Measurements from ENCODE around the gene PDCD1LG2. TPM values are rescaled to one million over a fixed set of nuclear protein-coding genes. Genes with fewer than 3 reads are reported as not detected.
"Not testable (repeated sequence)": the region's sequence is repeated elsewhere in the genome, so short reads cannot be mapped to it uniquely, and the experiment has no call there.

The PDCD1LG2 gene
- total RNA-seq, 1 donor from 2014 or later: 1.4 TPM

DNA sequence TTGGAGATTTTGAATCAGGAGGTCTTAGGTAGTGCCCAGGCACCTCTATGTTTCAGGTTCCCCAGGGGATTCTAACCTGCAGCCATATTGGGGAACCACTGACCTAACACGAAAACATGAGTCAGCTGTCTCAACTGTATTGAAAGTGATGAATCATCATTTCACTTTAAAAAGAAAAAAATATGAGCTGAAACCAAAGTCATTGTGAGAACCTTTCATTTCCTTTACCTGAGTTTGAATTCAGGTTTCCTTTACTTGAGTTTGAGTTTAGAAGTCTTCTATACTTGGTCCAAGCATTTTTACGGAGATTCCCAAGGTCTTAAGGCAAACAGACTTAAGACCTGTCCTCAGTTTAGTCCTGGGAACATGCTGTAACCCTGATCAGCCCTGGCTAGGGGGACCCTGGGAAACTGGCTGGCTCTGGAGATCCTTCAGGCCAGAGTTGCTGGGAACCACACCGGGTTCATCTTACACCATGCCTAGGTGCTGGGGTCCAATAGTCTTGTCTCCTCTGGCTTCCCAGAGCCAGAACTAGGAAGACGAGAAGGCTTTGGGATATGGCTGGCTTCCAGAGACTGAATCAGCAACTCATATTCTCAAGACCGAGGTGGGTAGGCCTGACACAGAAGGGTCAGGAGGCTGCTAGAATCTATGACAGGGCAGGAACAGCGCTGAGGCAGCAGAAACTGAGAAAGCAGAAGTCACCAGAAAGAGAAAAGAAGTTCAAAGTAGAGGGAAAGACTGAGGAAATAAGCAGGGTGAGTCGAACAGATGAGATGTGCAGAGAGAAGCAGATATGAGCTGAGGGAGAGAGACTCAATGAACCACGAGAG, 16.4 kb upstream of the PDCD1LG2 start:
- DNase-seq (ENCODE audit: low read depth in 2 of 2): peak; percentile 46 to 87

DNA sequence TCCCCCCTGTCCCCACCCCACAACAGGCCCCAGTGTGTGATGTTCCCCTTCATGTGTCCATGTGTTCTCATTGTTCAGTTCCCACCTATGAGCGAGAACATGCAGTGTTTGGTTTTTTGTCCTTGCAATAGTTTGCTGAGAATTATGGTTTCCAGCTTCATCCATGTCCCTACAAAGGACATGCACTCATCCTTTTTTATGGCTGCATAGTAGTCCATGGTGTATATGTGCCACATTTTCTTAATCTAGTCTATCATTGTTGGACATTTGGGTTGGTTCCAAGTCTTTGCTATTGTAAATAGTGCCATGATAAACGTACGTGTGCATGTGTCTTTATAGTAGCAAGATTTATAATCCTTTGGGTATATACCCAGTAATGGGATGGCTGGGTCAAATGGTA, 15.6 kb upstream of the PDCD1LG2 start:
- DNase-seq (ENCODE audit: low read depth in 2 of 2): not testable (repeated sequence)

DNA sequence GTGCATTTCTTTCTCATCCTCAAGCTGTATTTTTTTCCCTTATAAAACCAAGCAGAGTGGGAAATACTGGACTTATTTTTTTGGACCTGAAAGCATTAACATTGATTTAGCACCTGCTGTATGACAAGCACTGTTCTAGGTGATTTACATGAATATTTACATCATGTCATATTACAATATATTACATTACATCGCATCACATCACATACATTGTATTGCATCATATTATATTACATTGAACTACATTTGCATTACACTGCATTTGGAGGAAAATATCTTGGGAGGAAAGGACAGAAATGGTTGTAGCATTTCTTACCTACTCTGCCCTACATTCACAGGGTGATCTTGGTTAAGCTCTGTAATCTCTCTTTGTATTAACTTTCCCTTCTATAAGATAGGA, 11.2 kb upstream of the PDCD1LG2 start:
- DNase-seq (ENCODE audit: low read depth in 2 of 2): no peak

DNA sequence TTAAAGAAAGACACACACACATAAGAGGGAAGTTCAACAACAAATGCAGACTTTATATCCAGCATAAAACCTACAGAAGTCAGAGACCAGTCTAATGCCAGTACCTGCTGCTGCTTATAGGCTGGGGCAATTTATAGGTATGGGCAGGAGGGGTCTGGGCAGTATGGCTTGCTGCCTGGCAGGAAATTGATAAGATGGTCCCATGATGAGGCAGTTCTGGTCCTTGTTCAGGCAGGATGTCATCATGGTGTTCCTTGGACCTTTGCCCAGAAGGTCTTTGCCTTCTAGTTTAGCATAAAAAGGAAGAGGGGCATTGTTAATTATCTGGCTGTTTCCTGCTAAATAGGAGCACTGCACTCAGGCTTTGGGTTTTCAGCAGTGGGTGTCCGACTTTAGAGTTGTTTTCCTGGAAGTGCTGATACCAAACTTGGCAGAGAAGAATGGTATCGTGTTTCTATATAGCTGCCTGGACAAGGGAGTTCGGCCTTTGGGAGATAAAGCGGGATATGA, 10.4 kb upstream of the PDCD1LG2 start:
- peak; percentile 90 to 99 for DNase-seq (ENCODE audit: low read depth in 2 of 2)

DNA sequence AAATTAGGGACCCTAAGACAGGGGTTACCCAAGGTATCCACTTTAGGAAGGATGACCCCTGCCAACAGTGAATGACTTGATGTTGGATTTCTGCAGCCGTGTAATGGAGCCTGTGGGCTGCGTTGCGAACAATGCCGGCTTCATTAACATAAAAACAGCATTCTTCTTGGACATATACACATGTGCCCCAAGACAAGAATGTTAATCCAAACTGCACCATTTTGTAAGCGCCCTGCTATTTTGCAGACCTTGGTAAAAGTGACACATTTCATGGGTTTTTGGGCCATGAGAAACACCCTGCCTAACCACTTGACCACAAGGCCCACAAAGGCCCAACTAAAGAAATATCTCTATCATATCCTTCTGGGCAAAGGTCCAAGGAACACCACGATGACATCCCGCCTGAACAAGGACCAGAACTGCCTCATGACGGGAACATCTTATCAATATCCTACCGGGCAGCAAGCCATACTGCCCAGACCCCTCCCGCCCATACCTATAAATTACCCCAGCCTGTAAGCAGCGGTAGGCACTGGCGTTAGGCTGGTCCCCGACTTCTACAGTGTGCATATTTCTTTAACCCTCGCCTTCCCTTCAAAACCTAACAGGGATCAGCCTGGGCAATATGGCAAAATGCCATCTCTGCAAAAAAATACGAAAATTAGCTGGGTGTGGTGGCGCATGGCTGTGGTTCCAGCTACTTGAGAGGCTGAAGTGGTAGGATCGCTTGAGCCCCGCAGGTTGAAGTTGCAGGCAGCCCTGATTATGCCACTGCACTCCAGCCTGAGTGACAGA, 9.7 kb upstream of the PDCD1LG2 start:
- DNase-seq (ENCODE audit: low read depth in 2 of 2): peak; percentile 39 to 58

DNA sequence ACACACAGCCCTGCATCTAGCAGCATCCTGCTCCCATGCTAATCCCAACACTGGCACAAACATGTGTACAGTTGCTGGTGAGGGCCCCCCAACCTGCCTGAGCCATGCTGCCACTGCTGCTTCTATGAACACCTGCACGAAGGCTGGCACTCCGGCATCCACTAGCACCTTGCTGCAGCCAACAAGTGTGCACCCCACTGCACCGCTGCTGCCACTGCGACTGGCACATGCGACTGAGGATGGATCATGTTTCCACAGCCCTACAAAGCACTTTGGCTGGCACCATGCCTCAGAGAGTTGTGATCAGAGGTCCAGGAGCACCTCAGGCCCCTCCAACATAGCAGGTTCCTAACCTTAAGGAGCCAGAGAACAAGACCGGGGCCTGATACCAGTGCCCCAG, 7.8 kb upstream of the PDCD1LG2 start:
- DNase-seq (ENCODE audit: low read depth in 2 of 2): no peak

DNA sequence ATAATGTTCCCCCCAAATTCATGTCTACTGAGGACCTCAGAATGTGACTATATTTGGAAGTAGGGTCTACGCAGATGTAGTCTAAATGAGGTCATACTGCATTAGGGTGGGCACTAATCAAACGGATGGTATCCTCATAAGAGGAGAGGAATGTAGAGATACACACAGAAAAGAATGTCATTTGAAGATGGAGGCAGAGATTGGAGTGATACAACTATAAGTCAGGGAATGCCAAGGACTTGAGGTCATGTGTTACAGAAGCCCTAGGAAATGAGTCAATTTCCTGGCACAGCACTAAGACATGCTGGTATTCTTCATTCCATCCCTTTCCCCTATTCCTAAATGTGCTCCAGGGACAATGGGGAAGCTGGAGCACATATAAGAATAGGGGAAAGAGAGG, 758 bp upstream of the PDCD1LG2 start:
- DNase-seq (ENCODE audit: low read depth in 2 of 2): peak in 1 of 2 donors; percentile 92

DNA sequence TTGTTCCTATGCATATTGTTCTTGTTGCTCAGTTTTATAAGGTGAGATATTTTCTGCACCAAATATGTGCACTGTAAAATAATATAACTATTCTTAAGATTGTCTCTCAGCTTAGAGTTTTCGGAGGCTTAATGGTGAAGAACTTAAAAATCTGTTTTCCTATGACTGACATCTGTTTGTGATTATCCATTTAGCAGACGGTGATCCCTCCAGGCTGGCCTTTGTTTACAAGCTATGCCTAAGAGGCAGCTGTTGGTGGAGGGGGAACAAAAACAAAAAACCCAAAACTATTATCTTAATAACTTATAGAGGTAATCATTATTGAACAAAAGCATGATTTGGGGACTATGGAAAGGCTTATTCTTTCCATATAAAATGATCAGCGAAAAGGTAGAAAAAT, 658 bp downstream of the PDCD1LG2 start:
- no peak for DNase-seq (ENCODE audit: low read depth in 2 of 2)

DNA sequence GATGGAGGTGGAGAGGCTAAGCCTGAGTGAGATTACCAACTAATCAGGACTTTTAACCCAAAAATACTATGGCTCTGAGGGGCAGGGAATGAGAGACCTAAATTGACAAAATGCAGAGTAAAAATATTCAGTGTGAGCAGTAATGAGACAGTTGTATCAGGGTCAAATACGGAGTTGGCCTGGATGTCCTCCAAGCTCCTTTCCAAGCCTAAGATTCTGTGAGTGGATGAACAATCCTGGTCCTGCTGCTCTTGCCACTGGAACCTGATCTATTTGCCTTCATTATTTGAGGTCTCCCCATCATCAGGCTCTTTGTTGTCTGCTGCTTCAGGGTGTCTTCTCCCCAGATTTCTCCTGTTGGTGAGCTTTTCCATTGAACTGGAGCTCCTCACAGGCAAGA, 1.1 kb downstream of the PDCD1LG2 start:
- DNase-seq (ENCODE audit: low read depth in 2 of 2): no peak

DNA sequence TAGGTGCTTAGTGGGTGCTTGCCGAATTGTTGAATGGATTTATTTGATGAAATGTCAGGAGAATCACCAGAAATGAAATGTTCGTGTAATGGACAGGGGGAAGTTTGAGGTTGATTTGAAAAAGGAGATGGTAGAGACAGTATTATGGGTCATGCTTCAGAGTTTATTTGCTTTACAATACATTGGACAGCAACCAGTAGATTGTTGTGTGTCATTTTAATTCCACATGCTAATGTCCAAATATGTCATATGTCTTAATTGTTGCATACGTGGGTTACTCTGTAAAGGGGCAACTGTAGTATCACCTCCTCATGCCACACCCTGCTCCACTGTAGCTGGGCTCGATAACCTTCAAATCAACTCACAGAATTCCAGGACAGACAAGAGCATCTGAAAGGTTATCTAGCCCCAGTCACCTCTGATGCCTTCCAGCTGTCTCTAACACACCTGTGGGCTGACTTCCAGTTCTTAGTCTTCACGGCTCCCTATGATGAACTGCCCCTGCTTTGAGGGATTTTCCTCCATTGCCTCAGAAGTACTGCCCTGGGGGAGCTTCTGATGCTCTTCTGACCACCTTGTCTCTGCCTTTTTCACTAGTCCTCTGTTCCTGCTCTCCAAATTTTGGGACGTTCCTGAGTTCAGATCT, 1.7 kb downstream of the PDCD1LG2 start:
- peak in 1 of 2 donors; percentile 26 for DNase-seq (ENCODE audit: low read depth in 2 of 2)

DNA sequence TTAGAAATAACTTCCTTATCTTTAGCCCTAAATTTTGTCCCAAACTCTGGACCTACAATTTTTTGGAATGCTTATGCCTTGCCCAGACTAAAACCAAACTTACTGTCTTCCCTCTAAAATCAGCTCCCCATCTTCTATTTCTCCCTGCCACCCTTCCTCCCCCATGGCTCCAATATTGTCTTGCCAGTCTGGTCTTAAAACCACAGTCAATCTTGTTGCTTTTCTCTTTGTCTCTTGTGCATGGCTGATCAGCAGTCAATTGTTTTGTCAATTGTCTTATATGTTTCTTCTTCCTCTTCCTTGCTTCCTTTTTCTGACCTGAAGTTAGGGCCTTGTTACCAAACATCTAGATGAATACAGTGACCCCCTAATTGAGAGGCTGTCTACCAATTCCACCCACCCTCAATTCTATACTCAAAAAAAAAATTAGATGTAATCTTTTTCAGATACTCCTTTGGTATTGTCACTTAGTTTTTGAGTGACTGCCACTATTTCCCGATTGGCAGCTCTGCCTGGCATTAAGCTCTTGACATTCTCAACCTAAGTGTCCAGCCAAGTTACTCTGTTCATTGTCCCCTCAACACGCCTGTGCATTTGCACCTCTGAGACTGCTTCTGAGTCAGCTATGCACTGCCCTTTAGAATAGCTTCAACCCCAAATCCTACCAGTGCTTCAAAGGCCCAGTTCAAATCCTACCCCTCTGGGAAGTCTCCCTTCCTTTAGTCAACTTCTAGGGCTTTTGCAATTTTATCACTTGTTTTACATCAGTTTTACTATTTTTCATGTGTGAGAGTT, 2.5 kb downstream of the PDCD1LG2 start:
- no peak for DNase-seq (ENCODE audit: low read depth in 2 of 2)

DNA sequence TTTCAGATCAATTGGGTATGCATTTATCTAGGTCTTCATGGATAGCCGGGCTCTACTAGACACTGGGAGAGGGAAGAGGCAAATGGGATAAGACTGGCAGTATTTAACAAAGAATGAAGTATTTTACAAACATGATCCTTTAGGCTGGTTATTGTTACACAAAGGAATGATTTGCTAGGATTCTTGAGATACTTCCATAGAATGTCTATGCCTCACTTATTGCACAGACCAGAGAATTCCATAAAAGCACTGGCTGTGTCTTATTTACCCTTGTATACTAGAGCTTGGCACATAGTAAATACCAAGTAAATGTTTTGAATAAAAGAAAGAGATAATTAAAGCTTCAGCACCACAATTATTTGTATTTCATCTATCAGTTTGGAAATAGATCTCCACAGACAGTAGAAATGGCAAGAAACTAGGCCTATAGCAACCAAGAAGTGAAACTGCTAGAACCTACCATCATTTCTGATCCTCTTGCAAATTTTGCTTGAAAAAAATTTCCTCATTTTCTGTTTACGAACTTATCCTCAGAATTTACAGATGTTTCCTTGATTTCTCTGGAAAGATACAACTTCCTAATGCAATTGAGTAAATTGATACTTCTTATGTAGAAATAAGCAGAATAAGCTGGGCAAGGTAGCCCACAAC, 3.8 kb downstream of the PDCD1LG2 start:
- no peak for DNase-seq (ENCODE audit: low read depth in 2 of 2)

DNA sequence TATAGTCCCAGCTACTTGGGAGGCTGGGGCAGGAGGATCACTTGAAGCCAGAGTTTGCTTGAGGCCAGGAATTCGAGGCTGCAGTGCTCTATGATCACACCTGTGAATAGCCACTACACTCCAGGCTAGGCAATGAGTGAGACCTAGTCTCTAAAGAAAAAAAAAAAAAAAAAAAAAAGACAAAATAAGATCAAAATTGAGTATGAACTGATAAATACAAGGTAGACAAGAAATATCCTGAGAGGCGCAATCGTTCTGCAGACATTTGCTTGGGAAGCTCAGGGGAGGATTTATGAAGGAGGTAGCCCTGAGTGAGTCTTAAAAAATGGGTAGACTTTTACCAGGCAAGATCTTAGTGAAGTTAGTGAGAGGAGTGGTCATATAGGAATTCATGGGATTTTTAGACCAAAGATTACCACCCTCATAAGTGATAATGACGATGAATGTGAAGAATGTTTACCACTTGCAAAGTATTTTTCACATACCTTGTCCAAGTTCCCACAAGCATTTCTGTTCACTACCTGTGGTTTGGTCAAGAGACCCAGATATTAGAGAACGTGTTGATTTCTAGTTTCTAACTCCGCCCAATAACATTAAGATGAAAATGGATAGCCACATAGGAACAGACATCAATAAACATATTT, 4.4 kb downstream of the PDCD1LG2 start:
- DNase-seq (ENCODE audit: low read depth in 2 of 2): no peak

DNA sequence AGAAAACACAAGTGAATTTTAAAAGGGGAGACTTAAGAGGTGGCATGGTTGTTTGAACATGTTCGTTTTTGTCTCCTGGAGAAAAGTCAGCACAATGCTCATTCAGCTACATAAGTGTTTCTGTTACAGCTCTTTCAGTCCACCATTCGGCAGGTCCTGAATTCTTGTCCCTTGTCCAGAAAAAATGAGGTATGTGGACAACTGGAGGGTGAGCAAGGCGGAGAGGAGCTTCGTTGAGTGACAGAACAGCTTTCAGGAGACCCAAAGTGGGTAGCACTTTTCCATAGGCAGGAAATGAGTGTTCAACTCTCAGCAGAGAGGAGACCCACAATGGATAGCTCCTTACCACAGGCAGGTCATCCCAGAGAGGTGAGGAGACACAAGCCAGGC, 4.9 kb downstream of the PDCD1LG2 start:
- no peak for DNase-seq (ENCODE audit: low read depth in 2 of 2)

DNA sequence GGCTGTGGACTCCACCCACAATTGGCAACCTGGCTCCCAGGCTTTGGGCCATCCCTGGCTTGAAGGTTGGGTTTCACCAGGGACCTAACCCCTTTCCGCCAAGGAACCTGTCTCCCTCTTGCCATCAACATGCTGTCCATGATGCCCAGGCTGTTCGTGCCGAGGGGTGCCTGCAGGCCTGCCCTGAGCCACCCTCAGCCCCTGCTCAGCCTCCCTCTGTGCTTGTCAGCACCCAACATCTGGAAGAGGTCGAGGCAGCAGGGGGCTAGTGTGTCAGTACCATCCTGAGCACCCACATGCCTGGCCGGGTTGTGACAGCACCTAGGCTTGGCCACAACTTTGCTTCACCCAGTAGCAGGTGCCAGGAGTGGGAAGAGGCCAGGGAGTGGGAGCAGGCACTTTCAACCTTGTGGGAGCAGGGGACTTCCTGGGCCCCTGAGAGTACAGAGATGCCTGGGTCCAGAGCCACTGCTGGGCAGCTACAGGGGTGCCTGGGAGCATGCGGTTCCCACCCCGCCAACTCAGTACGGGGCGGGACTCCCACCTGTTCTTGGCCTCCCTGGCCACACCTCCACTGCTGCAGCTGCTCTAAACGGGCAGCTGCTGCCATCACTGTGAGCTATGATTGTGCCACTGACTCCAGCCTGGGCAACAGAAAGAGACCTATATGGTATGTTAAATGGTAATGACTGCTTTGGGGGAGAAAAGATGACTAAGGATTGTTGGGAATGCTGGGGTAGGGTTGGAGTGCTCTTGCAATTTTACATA, 6.3 kb downstream of the PDCD1LG2 start:
- DNase-seq (ENCODE audit: low read depth in 2 of 2): no peak

DNA sequence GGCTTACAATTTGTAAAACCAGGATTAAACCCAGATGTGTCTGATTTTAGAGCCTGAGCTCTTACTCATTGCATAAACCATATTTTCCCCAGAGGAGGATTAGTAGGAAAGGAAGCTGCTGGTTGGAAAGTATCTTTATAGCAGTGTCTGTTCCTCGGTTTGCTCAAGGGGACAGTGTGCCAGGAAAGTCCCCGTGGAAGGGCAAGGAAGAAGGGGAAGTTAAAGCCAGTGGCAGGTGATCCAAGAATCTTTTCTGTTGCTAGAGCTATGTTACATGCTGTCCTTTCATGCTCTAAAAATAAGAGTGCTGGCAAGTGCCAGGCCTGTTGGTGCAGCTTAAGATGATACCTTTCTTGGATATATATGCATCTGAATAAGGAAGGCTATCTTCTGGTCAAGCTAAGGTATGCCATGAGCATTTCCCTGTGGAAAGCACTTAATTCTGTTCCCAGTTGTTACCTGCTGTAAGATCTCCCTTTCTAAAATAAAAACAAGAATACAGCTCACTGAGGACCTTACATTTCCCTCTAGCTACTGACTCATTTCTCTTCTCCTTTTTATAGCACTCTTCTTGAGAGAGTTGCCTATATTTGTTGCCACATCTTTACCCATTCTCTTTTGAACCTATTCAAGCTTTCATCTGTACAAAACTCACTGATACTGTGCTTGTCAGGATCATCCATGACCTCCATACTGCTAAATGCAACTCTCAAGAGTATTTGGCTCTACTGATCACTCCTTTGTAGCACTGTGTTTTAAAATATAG, 8.0 kb downstream of the PDCD1LG2 start:
- no peak for DNase-seq (ENCODE audit: low read depth in 2 of 2)

DNA sequence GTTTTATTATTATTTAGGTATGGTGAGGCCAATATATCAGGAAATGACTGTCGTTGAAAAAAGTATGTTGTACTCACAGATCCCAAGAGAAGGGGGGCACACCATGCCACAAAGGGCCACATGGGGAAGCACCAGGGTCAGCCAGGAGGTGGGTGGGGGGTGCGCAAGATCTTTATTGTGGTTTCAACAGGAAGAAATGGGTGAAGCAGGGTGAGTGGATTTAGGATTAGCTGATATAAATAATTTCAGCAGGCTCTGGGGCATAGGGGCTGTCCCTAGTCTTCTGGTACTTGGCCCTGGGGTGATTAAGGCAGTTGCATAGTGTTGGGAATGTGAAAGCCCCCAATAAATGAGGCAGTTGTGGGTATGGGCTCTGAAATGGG, 8.6 kb downstream of the PDCD1LG2 start:
- no peak for DNase-seq (ENCODE audit: low read depth in 2 of 2)

DNA sequence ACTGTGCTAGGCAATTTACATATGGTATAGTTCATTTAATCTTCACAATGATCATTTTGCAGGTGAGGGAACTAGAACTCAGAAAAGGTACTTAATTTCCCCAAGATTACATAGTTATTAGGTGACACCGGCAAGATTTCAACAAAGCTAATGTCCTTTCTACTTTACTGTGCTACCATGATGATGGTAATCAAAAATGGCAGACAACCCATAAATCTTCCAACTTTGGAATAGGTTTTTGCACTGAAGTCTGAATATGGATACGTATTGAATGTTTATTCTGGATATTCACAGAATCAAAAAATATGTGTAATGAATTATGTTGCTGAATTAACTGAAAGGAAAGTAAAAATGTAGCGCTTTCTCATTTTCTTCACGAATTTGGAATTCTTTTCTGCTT, 13.8 kb downstream of the PDCD1LG2 start:
- no peak for DNase-seq (ENCODE audit: low read depth in 2 of 2)

Data from lung microvascular endothelial cell (primary cell).